ENCODE results near the gene ZC3HAV1L. TPM values are rescaled to one million over a fixed set of nuclear protein-coding genes. Genes with fewer than 3 reads are reported as not detected.

ZC3HAV1L gene
- total RNA-seq, 1 donor from 2014 or later, result 12.3 TPM

GRCh38 chr7:139044813-139045794 lies 9.3 kb upstream of the ZC3HAV1L start:
- no peak overlapping the region for H3K9ac ChIP-seq (ENCODE audit: low read length)
- H3K27me3 Mint-ChIP-seq (ENCODE audit: low read depth, unreplicated experiment), result peaks cover 1% of the 10 kb centered on the region
- H3K9me3 ChIP-seq (ENCODE audit: insufficient read depth, low read depth, low read length), result no peaks in the 10 kb centered on the region
- no peak overlapping the region for H2AFZ ChIP-seq (ENCODE audit: low read depth, low read length)
- H3K79me2 ChIP-seq (ENCODE audit: insufficient read depth, low read length), result no peaks in the 10 kb centered on the region
- H3K27ac ChIP-seq (ENCODE audit: low read depth, low read length), result no peak overlapping the region
- no peak overlapping the region for H3K4me3 ChIP-seq (ENCODE audit: insufficient read depth, low read depth, low read length)
- no peak overlapping the region for H3K27ac Mint-ChIP-seq (ENCODE audit: unreplicated experiment)
- no peaks in the 10 kb centered on the region for H3K27me3 ChIP-seq (ENCODE audit: insufficient read depth, low read length)
- no peaks in the 10 kb centered on the region for H4K20me1 ChIP-seq (ENCODE audit: insufficient read depth, low read length)
- no peak overlapping the region for H3K4me3 Mint-ChIP-seq (ENCODE audit: unreplicated experiment)
- no peak overlapping the region for H3K4me2 ChIP-seq (ENCODE audit: low read length)
- no peaks in the 10 kb centered on the region for H3K4me1 ChIP-seq (ENCODE audit: insufficient read depth, low read length)
- H3K36me3 ChIP-seq (ENCODE audit: insufficient read depth, low read length), result peaks cover 4% of the 10 kb centered on the region
- peaks cover 22% of the 10 kb centered on the region for H3K36me3 Mint-ChIP-seq (ENCODE audit: low read depth, unreplicated experiment)
- H3K4me1 Mint-ChIP-seq (ENCODE audit: low read depth, unreplicated experiment), result peaks cover 6% of the 10 kb centered on the region
- no peaks in the 10 kb centered on the region for H3K9me3 Mint-ChIP-seq (ENCODE audit: unreplicated experiment)
- no peak for FAIRE-seq
- DNase-seq (ENCODE audit: low read depth), result no peak
- TF ChIP-seq CTCF (IDR thresholded peaks at IDR 0.05; ENCODE audit: insufficient read depth, low read depth, low read length) (no peak), EZH2 (IDR thresholded peaks at IDR 0.05; ENCODE audit: insufficient read depth, low read length) (no peak)

GRCh38 chr7:139043823-139044812 lies 8.3 kb upstream of the ZC3HAV1L start:
- Histone ChIP-seq H3K4me1 (ENCODE audit: insufficient read depth, low read length) (no peaks in the 10 kb centered on the region), H4K20me1 (ENCODE audit: insufficient read depth, low read length) (no peaks in the 10 kb centered on the region), H3K4me3 (ENCODE audit: insufficient read depth, low read depth, low read length) (no peak overlapping the region), H3K4me2 (ENCODE audit: low read length) (no peak overlapping the region), H3K27me3 (ENCODE audit: insufficient read depth, low read length) (no peaks in the 10 kb centered on the region), H2AFZ (ENCODE audit: low read depth, low read length) (no peak overlapping the region), H3K9me3 (ENCODE audit: insufficient read depth, low read depth, low read length) (no peaks in the 10 kb centered on the region), H3K79me2 (ENCODE audit: insufficient read depth, low read length) (no peaks in the 10 kb centered on the region), H3K9ac (ENCODE audit: low read length) (no peak overlapping the region), H3K36me3 (ENCODE audit: insufficient read depth, low read length) (no peaks in the 10 kb centered on the region), H3K27ac (ENCODE audit: low read depth, low read length) (no peak overlapping the region)
- Mint-ChIP-seq H3K27me3 (ENCODE audit: low read depth, unreplicated experiment) (peaks cover 1% of the 10 kb centered on the region), H3K4me3 (ENCODE audit: unreplicated experiment) (no peak overlapping the region), H3K27ac (ENCODE audit: unreplicated experiment) (no peak overlapping the region), H3K9me3 (ENCODE audit: unreplicated experiment) (no peaks in the 10 kb centered on the region), H3K36me3 (ENCODE audit: low read depth, unreplicated experiment) (peaks cover 22% of the 10 kb centered on the region), H3K4me1 (ENCODE audit: low read depth, unreplicated experiment) (peaks cover 4% of the 10 kb centered on the region)
- no peak for DNase-seq (ENCODE audit: low read depth)
- FAIRE-seq, result no peak
- TF ChIP-seq CTCF (IDR thresholded peaks at IDR 0.05; ENCODE audit: insufficient read depth, low read depth, low read length) (no peak), EZH2 (IDR thresholded peaks at IDR 0.05; ENCODE audit: insufficient read depth, low read length) (no peak)
